Lung (tissue), 12 donors: Measurements from ENCODE around the gene PRDM16. TPM values are rescaled to one million over a fixed set of nuclear protein-coding genes. Genes with fewer than 3 reads are reported as not detected.

Source experiments
- ATAC-seq: fragments of 200-7000 bp; cut with Tn5 transposase; one replicate; pipeline ENCODE4 v1.9.1; 2020; ENCODE audit warnings: moderate number of reproducible peaks; ENCODE audit not compliant: insufficient read depth, low FRiP score
- DNase-seq, 3 donors: peaks; one replicate each; pipeline ENCODE4 v3.0.0-alpha.2; 2013 to 2017
- H3K27ac ChIP-seq, 2 donors: one replicate each; pipeline ENCODE4 v1.5.1; 2013; ENCODE audit warnings: mild to moderate bottlenecking in 2 of 2, moderate library complexity in 2 of 2, control low read depth in 1 of 2, inconsistent platforms in 1 of 2, low read depth in 1 of 2, low read length in 1 of 2
- H3K27me3 ChIP-seq, 3 donors: one replicate each; pipeline ENCODE4 v1.5.1; 2013; ENCODE audit warnings: low read length in 2 of 3; ENCODE audit not compliant: control insufficient read depth in 3 of 3, insufficient read depth in 3 of 3
- H3K36me3 ChIP-seq, 4 donors: one replicate each; pipeline ENCODE4 v1.5.1; 2013; ENCODE audit warnings: low read length in 4 of 4, mild to moderate bottlenecking in 1 of 4, moderate library complexity in 1 of 4; ENCODE audit not compliant: control insufficient read depth in 4 of 4, insufficient read depth in 4 of 4
- H3K4me1 ChIP-seq, 5 donors: one replicate each; pipeline ENCODE4 v1.5.1; 2013; ENCODE audit warnings: low read length in 5 of 5, mild to moderate bottlenecking in 2 of 5, moderate library complexity in 1 of 5; ENCODE audit not compliant: control insufficient read depth in 5 of 5, insufficient read depth in 5 of 5
- H3K4me3 ChIP-seq: one replicate; pipeline ENCODE4 v1.5.1; 2013; ENCODE audit warnings: mild to moderate bottlenecking, control low read depth, moderate library complexity
- H3K9ac ChIP-seq, 2 donors: one replicate each; pipeline ENCODE4 v1.5.1; 2013; ENCODE audit warnings: low read length in 2 of 2, control low read depth in 1 of 2; ENCODE audit not compliant: insufficient read depth in 1 of 2
- H3K9me3 ChIP-seq, 4 donors: one replicate each; pipeline ENCODE4 v1.5.1; 2013; ENCODE audit warnings: low read length in 3 of 4, mild to moderate bottlenecking in 1 of 4, moderate library complexity in 1 of 4; ENCODE audit not compliant: control insufficient read depth in 4 of 4, insufficient read depth in 3 of 4
- CTCF ChIP-seq: IDR thresholded peaks from 2 replicates; pipeline ENCODE4 v1.5.1; 2012; ENCODE audit warnings: mild to moderate bottlenecking; ENCODE audit errors: control extremely low read depth, extremely low read depth
- WGBS, 2 donors: extraction: QIAGEN DNeasy Blood & Tissue Kit; methylation state at CpG; one replicate each; pipeline ENCODE4 v1.1.7; 2013; 5-methylcytosine and 5-hydroxymethylcytosine counted together
- polyA plus RNA-seq, 2 donors: library from polyadenylated mRNA; stranded (reverse); fragments of 200-250 nt; gene quantifications; one replicate each; pipeline ENCODE4 v1.2.1, GENCODE V29; 2013
- total RNA-seq, 2 donors: library from RNA; depleted of rRNA in 1 of 2; stranded (reverse); fragments of >200 nt in 1 of 2; gene quantifications; one replicate each; pipeline ENCODE4 v1.2.1, GENCODE V29; 2014 to 2021
- donor health status: control.
- donor health status: control.
- donor health status: Bipolar disorder and iron deficiency.
- donor health status: healthy.
- donor health status: DM: yes; HTN: yes; CAD: no.

Gene PRDM16
- total and polyA plus RNA-seq, 4 donors: 2.4 to 36.5 (median 13.1) TPM

GRCh38 chr1:3413975-3414710 lies 345.1 kb downstream of the PRDM16 start:
- H3K9me3 ChIP-seq: peaks cover 0 to 12% (median 4%) of the 10 kb centered on the region in 4 donors
- H3K27ac ChIP-seq: no peak overlapping the region
- peaks cover 0 to 2% (median 0%) of the 10 kb centered on the region in 4 donors for H3K36me3 ChIP-seq
- no peak overlapping the region for H3K4me3 ChIP-seq
- DNase-seq: no peak
- no peak overlapping the region for H3K9ac ChIP-seq
- no peak for TF ChIP-seq CTCF
- H3K4me1 ChIP-seq: peaks cover 0 to 7% (median 3%) of the 10 kb centered on the region in 5 donors
- ATAC-seq: no peak
- WGBS, 2 donors: 94% methylated on average over 34 of the region's 34 CpGs
- peaks cover 0 to 8% (median 2%) of the 10 kb centered on the region in 3 donors for H3K27me3 ChIP-seq

- no peak for TF ChIP-seq CTCF
- 65 to 82% methylated on average over 39 of the region's 39 CpGs for WGBS, 2 donors
- peaks cover 0 to 5% (median 2%) of the 10 kb centered on the region in 3 donors for H3K27me3 ChIP-seq
Observed at GRCh38 chr1:3415260-3416090, 346.5 kb downstream of the PRDM16 start.

GRCh38 chr1:3417082-3417739 lies 348.2 kb downstream of the PRDM16 start:
- 90 to 97% methylated on average over 6 of the region's 6 CpGs for WGBS, 2 donors

More at GRCh38 chr1:3415260-3416090, 346.5 kb downstream of the PRDM16 start:
- H3K4me1 ChIP-seq: peaks cover 0 to 7% (median 0%) of the 10 kb centered on the region in 5 donors
- no peak overlapping the region for H3K4me3 ChIP-seq
- peak; percentile 35 for ATAC-seq
- H3K9ac ChIP-seq: no peak overlapping the region
- peaks cover 0 to 2% (median 0%) of the 10 kb centered on the region in 4 donors for H3K36me3 ChIP-seq
- H3K9me3 ChIP-seq: peaks cover 0 to 8% (median 3%) of the 10 kb centered on the region in 4 donors
- peak overlapping the region in 1 of 2 donors; percentile 37 for H3K27ac ChIP-seq
- DNase-seq: no peak

More at GRCh38 chr1:3417082-3417739, 348.2 kb downstream of the PRDM16 start:
- no peak overlapping the region for H3K4me3 ChIP-seq
- H3K9ac ChIP-seq: no peak overlapping the region
- H3K9me3 ChIP-seq: peaks cover 0 to 11% (median 3%) of the 10 kb centered on the region in 4 donors
- ATAC-seq (no peak), DNase-seq (no peak)
- H3K4me1 ChIP-seq: peaks cover 0 to 7% (median 0%) of the 10 kb centered on the region in 5 donors
- peaks cover 0 to 4% (median 0%) of the 10 kb centered on the region in 3 donors for H3K27me3 ChIP-seq
- TF ChIP-seq CTCF: no peak
- peaks cover 0 to 2% (median 0%) of the 10 kb centered on the region in 4 donors for H3K36me3 ChIP-seq
- H3K27ac ChIP-seq: no peak overlapping the region
